HG03521 (cell line): ENCODE measurements around the gene SAC3D1.

ENCODE experiments used
- ATAC-seq: cut with Tn5 transposase; IDR thresholded peaks from one replicate; pipeline ENCODE4 v1.9.1; 2021; ENCODE audit warnings: mild to moderate bottlenecking, moderate library complexity; ENCODE audit not compliant: unreplicated experiment

Gene SAC3D1

GRCh38 chr11:65059523-65059922, 18.5 kb downstream of the SAC3D1 start:
- ATAC-seq: no peak

GRCh38 chr11:65059959-65060824, 19.2 kb downstream of the SAC3D1 start:
- ATAC-seq: no peak

GRCh38 chr11:65060913-65061408, 20.0 kb downstream of the SAC3D1 start:
- ATAC-seq: no peak

DNA sequence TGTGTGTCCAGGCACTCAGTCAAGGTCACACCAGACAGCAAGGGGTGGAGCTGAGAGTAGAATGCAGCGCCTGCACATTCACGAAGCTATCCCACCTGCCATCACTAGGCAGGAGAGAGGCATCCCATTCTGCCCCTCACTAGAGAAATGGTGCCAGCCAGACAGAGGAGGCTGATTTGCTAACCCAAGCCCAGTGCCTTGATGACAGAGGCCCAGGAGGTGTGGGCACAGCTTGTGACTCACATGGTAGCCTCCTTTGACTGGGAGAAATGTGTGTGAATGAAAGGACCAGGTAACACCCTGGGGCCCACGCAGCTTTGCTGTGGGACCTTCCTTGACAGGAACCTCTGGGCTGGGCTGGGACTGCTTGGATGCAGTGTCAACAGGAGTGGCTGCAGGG, 22.5 kb downstream of the SAC3D1 start:
- ATAC-seq: no peak

DNA sequence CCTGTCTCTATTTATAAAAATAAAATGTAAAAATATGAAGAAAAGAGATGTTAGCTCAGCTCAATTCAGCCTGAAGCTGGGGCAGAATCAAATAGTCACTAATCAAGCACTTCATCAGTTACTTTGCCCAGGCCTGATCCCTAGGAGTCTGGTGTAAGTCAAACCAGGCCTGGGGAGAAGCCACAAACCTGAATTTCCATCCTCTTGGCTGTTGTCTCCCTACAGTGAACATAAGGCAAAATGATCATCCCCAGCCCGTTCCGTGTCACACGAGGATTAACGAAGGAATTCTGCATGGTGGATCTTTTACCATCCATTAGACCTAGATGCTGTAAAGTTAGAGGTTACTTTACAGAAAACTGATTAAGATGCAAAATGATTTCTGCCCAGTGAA, 23.8 kb downstream of the SAC3D1 start:
- no peak for ATAC-seq

DNA sequence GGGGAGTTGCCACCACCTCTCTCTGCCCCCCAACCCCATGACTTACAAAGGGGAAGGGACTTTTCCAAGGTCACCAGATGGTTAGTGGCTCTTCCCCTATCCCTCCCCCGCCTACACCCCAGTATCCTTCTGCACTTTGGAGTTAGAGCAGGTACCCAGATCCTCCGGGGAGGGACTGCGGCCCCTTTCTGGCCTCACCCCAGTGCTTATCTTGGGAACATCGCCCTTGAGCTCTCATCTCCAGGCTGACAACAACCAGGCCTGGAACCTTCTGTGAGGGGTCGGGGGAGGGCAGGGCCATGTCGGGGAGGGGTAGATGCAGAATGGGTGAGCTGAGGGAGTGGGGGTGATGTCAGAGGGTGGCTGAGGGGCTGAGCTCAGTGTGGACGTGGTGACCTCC, 24.8 kb downstream of the SAC3D1 start:
- ATAC-seq: no peak

DNA sequence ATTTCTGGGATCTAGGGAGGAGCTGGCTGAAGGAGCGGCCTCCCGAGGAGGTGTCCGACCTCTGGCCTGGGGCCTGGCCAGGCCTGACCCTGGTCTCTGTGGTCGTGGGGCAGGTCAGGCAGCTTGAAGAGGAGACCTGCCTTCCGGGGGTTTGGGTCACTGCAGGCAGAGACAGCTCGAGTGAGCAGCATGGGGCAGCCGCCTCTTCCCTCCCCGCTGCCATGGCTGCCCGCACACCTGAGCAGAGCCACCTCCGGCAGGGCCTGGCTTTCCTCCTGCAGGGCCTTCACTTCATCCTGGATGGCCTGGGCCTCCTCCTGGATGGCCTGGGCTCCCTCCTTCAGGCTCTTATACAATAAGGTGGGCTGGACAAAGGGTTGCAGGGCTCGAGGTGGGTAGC, 25.3 kb downstream of the SAC3D1 start:
- ATAC-seq: no peak

DNA sequence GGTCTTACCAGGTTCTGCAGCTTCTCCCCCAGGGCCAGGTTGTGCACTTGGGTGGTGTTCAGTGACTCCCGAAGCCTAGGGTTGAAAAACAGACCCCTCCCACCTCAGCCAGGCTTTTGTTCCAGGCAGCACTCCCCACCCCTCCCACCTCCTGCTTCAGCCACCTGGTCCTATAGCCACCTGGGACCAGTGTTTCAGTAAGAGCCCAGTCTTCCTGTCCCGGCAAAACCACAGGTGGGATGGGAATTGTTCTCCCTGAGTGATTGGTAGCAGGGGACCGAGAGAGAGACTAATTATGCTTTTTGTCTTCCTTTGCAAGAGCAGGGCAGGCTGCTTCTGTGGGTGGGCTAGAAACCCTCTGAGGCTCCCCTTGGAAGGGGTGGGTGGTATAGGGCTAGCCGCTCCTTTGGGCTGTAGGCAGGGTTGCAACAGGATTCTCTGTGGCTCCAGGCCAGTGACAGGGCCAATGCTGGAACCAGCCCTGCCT, 25.8 kb downstream of the SAC3D1 start:
- no peak for ATAC-seq

- ATAC-seq: no peak
Observed at GRCh38 chr11:65067446-65067845, 26.4 kb downstream of the SAC3D1 start.

GRCh38 chr11:65069217-65069616, 28.2 kb downstream of the SAC3D1 start:
- no peak for ATAC-seq

DNA sequence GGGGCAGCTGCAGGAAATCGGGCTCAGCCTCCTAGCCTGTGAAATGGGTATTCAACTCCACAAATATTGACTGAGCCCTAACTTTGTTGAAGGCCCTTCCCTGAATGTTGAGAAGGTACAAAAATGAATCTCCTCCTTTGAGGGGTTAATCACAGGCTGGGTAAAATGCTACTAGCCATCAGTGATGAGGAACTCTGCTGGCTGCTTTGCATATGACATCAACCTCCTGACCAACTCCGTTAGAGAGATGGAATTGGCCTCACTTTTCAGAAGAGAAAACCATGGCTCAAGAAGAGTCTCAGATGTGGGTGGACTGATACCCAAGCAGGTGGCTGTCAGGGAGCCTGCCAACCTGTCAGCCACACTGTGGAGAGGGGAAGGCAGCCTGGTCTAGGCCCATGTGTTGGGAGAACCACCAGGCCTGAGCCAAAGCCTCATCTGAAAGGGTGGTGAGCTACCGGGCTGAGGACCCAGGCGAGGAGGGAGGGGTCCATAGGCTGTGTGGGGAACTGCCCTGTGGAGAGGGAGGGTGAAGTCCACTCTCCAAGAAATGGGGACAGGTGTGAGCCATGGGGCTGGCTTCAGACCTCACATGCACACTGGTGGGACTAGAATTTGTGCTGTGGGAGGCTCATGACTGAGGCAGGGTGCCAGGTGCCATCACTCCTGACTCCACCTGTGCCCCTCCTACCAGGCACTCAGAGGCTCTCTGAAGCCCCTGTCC, 31.1 kb downstream of the SAC3D1 start:
- no peak for ATAC-seq

GRCh38 chr11:65072631-65072966, 31.6 kb downstream of the SAC3D1 start:
- no peak for ATAC-seq

DNA sequence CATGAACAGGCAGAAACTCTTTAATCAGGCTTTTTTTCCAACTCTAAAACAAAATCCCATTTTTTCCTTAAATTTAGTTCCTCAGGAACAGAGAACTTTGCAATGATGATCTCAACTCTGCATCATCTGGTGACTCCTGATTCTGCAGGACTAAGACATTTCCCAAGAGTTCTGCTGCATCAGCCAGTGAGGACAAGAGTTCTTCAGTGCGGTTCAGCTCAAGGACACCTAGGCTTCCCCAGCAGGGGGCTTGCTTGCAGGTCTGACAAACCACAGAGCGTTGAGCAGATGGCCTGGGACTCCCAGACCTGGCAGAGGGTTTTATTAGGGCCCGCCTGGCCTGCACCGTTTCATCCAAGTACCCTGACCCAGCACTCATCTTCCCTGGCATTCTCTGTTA, 36.4 kb downstream of the SAC3D1 start:
- no peak for ATAC-seq

DNA sequence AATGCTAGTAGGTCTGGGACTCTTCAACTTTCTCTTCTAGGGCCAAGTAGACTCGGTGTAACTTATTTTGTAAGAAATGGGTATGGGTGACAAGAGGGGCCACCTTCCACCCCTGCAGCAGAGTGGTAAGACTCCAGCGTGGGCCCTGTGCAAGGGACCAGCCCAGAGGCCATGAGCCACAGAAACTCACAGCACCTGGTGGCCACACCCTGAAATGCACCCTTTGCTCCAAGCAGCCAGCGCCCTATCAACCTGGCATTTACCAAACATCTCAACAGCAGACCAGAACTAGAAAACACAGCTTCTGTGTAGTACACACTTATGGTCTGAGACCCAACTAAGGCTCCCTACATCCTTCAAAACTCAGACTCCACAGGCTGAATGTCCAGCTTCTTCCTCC, 37.1 kb downstream of the SAC3D1 start:
- peak; percentile 41 for ATAC-seq

- ATAC-seq: no peak
Observed at GRCh38 chr11:65078786-65079342, 37.9 kb downstream of the SAC3D1 start.

DNA sequence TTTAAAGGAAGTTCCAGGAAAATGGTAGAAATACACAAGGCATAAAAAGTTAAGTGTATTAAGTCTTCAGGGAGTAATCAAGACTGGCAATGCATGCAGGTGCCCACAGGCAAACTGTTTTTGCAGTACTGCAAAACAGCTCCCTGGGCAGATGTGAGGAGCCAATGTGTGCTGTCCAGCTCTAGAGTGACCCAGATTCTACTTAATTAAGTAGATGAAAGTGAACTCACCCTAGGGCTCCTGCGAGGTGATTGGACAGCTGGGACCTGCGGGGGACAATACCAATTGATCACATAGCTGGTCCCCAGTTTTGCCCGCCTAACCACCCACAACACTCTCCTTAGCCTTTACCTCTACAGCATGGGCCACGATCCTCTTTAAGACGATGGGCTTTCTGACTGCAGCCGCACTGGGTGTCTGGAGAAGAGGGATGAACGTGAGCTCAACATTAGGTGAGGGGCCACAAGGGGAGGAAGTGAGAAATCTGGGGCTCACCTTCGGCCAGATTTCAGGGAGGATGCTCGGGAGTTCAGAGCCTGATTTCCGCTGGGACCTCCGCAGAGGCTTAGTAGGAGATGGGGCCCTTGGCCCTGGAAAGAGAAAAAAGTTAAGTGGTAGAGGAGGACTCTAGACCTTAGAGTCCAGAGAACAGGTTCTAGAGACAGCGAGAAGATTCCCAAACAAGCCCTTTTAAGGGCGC, 42.3 kb downstream of the SAC3D1 start:
- peak; percentile 14 for ATAC-seq

DNA sequence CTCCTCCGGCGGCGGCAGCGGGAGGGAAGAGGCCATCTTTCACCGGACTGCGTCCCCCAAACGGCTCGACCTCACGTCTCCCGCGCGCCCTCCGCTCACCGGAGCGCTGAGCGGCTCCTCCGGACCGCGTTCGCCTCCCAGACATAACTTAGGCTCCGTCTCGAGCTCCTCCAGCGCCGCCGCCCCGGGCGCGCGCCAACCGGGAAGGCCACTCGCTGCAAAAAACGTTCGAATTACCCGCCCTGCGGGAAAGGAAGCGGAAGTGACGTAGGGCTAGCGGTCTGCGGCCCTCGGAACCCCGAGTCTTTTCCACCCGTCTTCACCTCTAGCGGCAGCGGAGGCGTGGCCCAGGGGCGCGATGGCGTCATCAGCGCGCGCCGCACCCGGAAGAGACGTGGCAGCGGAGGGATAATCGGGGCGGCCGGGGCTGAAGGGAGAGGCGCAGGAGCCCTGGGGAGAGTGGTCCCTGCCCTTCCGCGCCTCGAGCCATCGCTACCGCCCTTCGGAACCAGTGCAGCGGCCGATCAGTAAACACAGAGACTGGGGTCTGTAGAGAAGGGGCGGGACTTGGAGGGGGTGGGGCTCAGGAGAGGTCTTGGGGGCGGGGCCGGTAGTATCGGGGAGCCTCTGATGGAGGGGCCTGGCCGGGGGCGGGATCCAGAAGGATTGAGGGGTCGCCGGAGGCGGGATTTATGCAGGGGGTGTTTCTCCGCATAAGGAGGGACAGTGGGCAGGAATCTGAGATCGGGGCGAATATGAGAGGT, 43.0 kb downstream of the SAC3D1 start, which contains the start of the genes CDCA5 and ZFPL1:
Gene CDCA5 (minus strand): TSS at position 207 of the 764 bp plus-strand sequence. CDS start 62 bp downstream, at position 145.
Gene ZFPL1 (plus strand): TSS at position 389 of the 764 bp plus-strand sequence. CDS start 477 bp downstream, outside the sequence.
- ATAC-seq: peak; percentile 77

DNA sequence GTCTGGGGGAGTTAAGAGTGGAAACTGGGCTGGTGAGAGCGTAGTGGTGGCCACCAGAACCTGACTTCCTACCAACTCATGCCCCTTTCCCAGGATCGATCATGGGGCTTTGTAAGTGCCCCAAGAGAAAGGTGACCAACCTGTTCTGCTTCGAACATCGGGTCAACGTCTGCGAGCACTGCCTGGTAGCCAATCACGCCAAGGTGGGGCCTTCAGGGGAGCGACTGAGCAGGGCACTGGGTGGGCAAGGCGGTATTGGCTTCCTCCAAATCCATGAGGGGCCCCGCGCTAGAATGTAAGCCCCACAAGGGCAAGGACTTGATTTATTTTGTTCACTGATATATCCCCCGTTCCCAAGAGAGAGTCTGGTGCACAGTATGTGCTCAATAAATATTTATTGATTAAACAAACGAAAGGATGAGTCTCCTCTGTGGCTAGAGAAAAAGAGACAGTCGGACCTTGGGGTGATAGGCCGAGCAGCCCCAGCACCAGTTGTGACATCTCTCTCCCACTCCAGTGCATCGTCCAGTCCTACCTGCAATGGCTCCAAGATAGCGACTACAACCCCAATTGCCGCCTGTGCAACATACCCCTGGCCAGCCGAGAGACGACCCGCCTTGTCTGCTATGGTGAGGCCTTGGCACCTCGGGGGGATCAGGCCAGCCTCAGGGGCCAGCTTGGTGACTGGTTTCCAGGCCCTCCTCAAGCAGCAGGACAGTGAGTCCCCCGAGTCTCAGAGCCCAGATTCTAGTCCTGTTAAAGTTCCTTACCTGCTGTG, 43.8 kb downstream of the SAC3D1 start:
- no peak for ATAC-seq

GRCh38 chr11:65085446-65085845, 44.4 kb downstream of the SAC3D1 start:
- no peak for ATAC-seq
